Smooth muscle cell (in vitro differentiated cells): ENCODE results near the gene S100A14. TPM values are rescaled to one million over a fixed set of nuclear protein-coding genes. Genes with fewer than 3 reads are reported as not detected.
A peak's percentile ranks its signal among the peaks of the same experiment; 100 is the strongest.

Experiments used
- DNase-seq: peaks from one replicate; lab custom pipeline; 2025; ENCODE audit not compliant: unreplicated experiment; lab: John Stamatoyannopoulos, UW
- H2AFZ ChIP-seq: fragments of 200-600 bp; sonication (generic); 2 replicates; pipeline ENCODE4 v1.6.0; 2016; ENCODE audit warnings: antibody characterized with exemption, low read depth, mild to moderate bottlenecking
- H3F3A ChIP-seq: fragments of 200-600 bp; sonication (generic); 2 replicates; pipeline ENCODE4 v1.6.0; 2017; ENCODE audit warnings: antibody characterized with exemption, low read depth
- H3K27ac ChIP-seq: fragments of 200-600 bp; sonication (generic); 2 replicates; pipeline ENCODE4 v1.5.1; 2016; ENCODE audit warnings: low read depth, mild to moderate bottlenecking
- H3K27me3 ChIP-seq: fragments of 200-600 bp; sonication (generic); 2 replicates; pipeline ENCODE4 v1.6.1; 2016; ENCODE audit warnings: low read depth, mild to moderate bottlenecking
- H3K36me3 ChIP-seq: fragments of 200-600 bp; sonication (generic); 2 replicates; pipeline ENCODE4 v1.5.1; 2016; ENCODE audit warnings: low read depth
- H3K4me1 ChIP-seq: fragments of 200-600 bp; sonication (generic); 2 replicates; pipeline ENCODE4 v1.5.1; 2016; ENCODE audit warnings: low read depth
- H3K4me2 ChIP-seq: fragments of 200-600 bp; sonication (generic); 2 replicates; pipeline ENCODE4 v1.6.0; 2016; ENCODE audit warnings: mild to moderate bottlenecking
- H3K4me3 ChIP-seq: fragments of 200-600 bp; sonication (generic); 2 replicates; pipeline ENCODE4 v1.5.1; 2016; ENCODE audit warnings: mild to moderate bottlenecking
- H3K79me2 ChIP-seq: fragments of 200-600 bp; sonication (generic); 2 replicates; pipeline ENCODE4 v1.6.0; 2016; ENCODE audit warnings: low read depth, mild to moderate bottlenecking
- H3K9ac ChIP-seq: fragments of 200-600 bp; sonication (generic); 2 replicates; pipeline ENCODE4 v1.6.0; 2016; ENCODE audit warnings: low read depth
- H3K9me3 ChIP-seq: fragments of 200-600 bp; sonication (generic); replicated peaks from 2 replicates; pipeline ENCODE4 v1.5.1; 2016; ENCODE audit warnings: low read depth
- H4K20me1 ChIP-seq: fragments of 200-600 bp; sonication (generic); 2 replicates; pipeline ENCODE4 v1.6.0; 2016; ENCODE audit warnings: low read depth
- WGBS: methylation state at CpG from one replicate; pipeline ENCODE4 v1.1.7; 2016; ENCODE audit warnings: low lambda C conversion rate; 5-methylcytosine and 5-hydroxymethylcytosine counted together
- polyA plus RNA-seq: library from polyadenylated mRNA; unstranded; fragments of >200 nt; fragmentation: Nextera tagmentation; extraction: Ambion mirVana; gene quantifications from 2 replicates; pipeline ENCODE4 v1.2.1, GENCODE V29; 2016
- total RNA-seq: library from RNA; depleted of rRNA; stranded (reverse); fragments of >200 nt; gene quantifications from 2 replicates; pipeline ENCODE4 v1.2.3, GENCODE V29; 2014
- TF ChIP-seq, protein P1 (sequence below): fragments of 200-600 bp; sonication (generic); IDR thresholded peaks from 2 replicates; pipeline ENCODE4 v1.5.1; 2017; ENCODE audit warnings: borderline replicate concordance, mild to moderate bottlenecking, antibody characterized with exemption; ENCODE audit not compliant: insufficient read depth, poor library complexity, severe bottlenecking

Gene S100A14
- total and polyA plus RNA-seq, 2 experiments from 2014 or later, result 11.0 to 25.1 TPM

DNA sequence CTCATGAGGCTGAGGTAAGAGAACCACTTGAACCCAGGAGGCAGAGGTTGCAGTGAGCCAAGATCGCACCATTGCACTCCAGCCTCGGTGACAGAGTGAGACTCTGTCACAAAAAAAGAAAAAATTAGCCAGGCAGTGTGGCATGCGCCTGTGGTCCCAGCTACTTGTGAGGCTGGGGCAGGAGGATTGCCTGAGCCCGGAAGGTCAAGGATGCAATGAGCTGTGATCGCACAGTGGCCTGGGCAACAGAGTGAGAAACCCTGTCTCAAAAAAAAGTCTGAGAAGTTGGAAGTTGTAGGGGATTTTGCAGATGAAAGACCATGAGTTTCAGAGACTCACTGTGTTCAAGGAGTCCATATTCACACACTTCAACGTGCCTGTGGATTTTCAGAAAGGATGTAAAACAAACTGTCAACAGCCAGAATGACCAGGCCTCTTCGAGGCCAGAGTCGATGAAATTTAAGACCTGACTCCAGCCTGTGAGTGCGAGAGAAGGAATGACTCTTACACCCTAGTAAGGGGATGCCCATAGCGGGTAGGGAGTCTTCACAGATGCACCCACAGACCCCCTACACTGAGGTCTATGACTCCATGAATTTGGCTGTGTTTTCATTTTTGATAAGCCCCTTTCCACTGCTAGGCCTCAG lies 9.0 kb upstream of the S100A14 start:
- no peaks in the 10 kb centered on the region for H4K20me1 ChIP-seq
- peak overlapping the region; percentile 18 for H3K27ac ChIP-seq
- H3K79me2 ChIP-seq, result peaks cover 6% of the 10 kb centered on the region
- no peaks in the 10 kb centered on the region for H3K9me3 ChIP-seq
- H3K4me1 ChIP-seq, result peaks cover 17% of the 10 kb centered on the region
- TF ChIP-seq, protein P1, sequence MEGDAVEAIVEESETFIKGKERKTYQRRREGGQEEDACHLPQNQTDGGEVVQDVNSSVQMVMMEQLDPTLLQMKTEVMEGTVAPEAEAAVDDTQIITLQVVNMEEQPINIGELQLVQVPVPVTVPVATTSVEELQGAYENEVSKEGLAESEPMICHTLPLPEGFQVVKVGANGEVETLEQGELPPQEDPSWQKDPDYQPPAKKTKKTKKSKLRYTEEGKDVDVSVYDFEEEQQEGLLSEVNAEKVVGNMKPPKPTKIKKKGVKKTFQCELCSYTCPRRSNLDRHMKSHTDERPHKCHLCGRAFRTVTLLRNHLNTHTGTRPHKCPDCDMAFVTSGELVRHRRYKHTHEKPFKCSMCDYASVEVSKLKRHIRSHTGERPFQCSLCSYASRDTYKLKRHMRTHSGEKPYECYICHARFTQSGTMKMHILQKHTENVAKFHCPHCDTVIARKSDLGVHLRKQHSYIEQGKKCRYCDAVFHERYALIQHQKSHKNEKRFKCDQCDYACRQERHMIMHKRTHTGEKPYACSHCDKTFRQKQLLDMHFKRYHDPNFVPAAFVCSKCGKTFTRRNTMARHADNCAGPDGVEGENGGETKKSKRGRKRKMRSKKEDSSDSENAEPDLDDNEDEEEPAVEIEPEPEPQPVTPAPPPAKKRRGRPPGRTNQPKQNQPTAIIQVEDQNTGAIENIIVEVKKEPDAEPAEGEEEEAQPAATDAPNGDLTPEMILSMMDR, result no peak
- peak overlapping the region; percentile 15 for H3K4me2 ChIP-seq
- H3K36me3 ChIP-seq, result peaks cover 4% of the 10 kb centered on the region
- H3K9ac ChIP-seq, result no peak overlapping the region
- no peak overlapping the region for H2AFZ ChIP-seq
- no peaks in the 10 kb centered on the region for H3F3A ChIP-seq
- 58% methylated on average over 10 of the region's 10 CpGs for WGBS
- H3K27me3 ChIP-seq, result no peaks in the 10 kb centered on the region
- H3K4me3 ChIP-seq, result no peak overlapping the region
- no peak for DNase-seq

DNA sequence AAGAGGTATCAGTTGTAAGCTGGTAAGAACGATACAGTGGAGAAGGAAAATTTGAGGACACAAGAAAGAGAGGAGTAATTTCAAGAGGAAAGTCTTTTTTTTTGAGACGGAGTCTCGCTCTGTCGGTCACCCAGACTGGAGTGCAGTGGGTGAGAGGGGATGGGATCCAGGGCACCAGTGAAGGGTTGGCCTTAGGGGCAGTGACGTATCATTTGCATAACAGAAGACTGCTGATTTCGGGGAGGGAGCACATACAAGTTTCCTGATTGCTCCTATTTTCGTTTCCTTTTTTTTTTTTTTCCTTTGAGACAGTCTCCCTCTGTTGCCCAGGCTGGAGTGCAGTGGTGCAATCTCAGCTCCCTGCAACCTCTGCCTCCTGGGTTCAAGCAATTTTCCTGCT lies 7.0 kb upstream of the S100A14 start:
- H3K4me2 ChIP-seq, result no peak overlapping the region
- peaks cover 8% of the 10 kb centered on the region for H3K4me1 ChIP-seq
- no peak overlapping the region for H3K27ac ChIP-seq
- H4K20me1 ChIP-seq, result no peaks in the 10 kb centered on the region
- H3K27me3 ChIP-seq, result no peaks in the 10 kb centered on the region
- DNase-seq, result no peak
- H2AFZ ChIP-seq, result no peak overlapping the region
- H3K79me2 ChIP-seq, result peaks cover 6% of the 10 kb centered on the region
- H3K36me3 ChIP-seq, result peaks cover 4% of the 10 kb centered on the region
- 73% methylated on average over 7 of the region's 7 CpGs for WGBS
- no peaks in the 10 kb centered on the region for H3F3A ChIP-seq
- no peaks in the 10 kb centered on the region for H3K9me3 ChIP-seq
- no peak overlapping the region for H3K9ac ChIP-seq
- TF ChIP-seq, protein P1, result no peak
- no peak overlapping the region for H3K4me3 ChIP-seq

DNA sequence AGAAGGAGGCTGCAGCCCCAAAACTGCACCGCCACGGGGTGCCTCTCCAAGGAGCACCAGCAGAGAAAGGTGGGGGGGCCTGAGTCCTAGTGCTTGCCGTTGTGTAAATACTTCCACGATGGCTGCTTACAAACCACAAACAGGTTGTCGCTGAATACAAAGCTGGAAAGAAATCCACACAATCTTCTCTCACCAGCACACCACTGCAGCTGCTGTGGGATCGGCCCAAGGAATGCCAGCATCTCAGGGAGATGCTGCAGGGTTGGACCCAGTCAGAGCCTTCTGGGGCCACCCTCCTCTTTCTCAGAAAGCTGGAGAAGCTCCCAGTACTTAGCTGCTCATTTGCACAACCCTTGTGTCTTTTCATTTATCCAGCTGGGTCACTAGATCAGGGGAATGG lies 3.0 kb upstream of the S100A14 start:
- Histone ChIP-seq H3F3A (no peaks in the 10 kb centered on the region), H3K27ac (no peak overlapping the region), H3K4me1 (no peaks in the 10 kb centered on the region), H3K9me3 (no peaks in the 10 kb centered on the region), H4K20me1 (no peaks in the 10 kb centered on the region), H3K79me2 (no peaks in the 10 kb centered on the region), H2AFZ (no peak overlapping the region), H3K36me3 (peaks cover 4% of the 10 kb centered on the region), H3K9ac (no peak overlapping the region), H3K4me3 (no peak overlapping the region), H3K4me2 (no peak overlapping the region), H3K27me3 (no peaks in the 10 kb centered on the region)
- DNase-seq, result no peak
- WGBS, result 95% methylated on average over 6 of the region's 6 CpGs
- TF ChIP-seq, protein P1, result no peak

DNA sequence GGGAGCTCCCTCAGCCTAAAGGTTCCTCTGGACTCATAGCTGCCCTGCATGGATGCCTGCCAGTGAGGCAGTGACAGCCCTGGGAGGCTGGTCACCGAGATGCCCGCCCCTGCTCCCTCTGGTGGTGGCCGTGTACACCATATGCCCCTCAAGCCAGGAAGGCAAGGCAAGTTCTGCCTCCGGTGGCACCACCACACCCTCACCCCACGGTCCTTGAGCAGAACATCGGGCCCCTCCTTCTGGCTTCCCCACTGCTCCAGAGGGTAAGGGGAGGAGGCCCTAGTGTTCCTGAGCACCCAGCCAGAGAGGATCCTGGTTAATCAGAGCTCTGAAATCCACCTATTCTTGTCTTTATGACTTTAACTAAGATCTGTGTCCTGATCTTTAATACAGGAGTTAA lies 1.5 kb upstream of the S100A14 start:
- H3K27me3 ChIP-seq, result no peaks in the 10 kb centered on the region
- peaks cover 6% of the 10 kb centered on the region for H3K4me1 ChIP-seq
- H2AFZ ChIP-seq, result no peak overlapping the region
- H3K4me3 ChIP-seq, result no peak overlapping the region
- H3K9me3 ChIP-seq, result no peaks in the 10 kb centered on the region
- H3K9ac ChIP-seq, result no peak overlapping the region
- TF ChIP-seq, protein P1, result peak; percentile 49
- 62% methylated on average over 6 of the region's 6 CpGs for WGBS
- no peak overlapping the region for H3K4me2 ChIP-seq
- no peaks in the 10 kb centered on the region for H3K36me3 ChIP-seq
- no peaks in the 10 kb centered on the region for H4K20me1 ChIP-seq
- H3F3A ChIP-seq, result no peaks in the 10 kb centered on the region
- H3K79me2 ChIP-seq, result peaks cover 10% of the 10 kb centered on the region
- no peak for DNase-seq
- H3K27ac ChIP-seq, result no peak overlapping the region
